GM12878 (cell line): Measurements from ENCODE around the gene MEN1.

Source experiments
- CBFB ChIP-seq: IDR thresholded peaks from 2 replicates; pipeline ENCODE4 v1.6.1; 2016; ENCODE audit warnings: antibody characterized with exemption, low read depth
- EP300 ChIP-seq, 2 experiments: fragments of 150-350 bp in 1 of 2; IDR thresholded peaks; 2 replicates each; pipeline ENCODE4 v1.6.1; 2011 to 2012; ENCODE audit warnings: low read depth in 2 of 2, low read length in 2 of 2, borderline replicate concordance in 1 of 2, improper control_type of control experiment in 1 of 2, inconsistent platforms in 1 of 2; ENCODE audit not compliant: control insufficient read depth in 1 of 2
- EZH2 ChIP-seq: IDR thresholded peaks from 2 replicates; pipeline ENCODE4 v1.6.1; 2012; ENCODE audit warnings: low read depth, mild to moderate bottlenecking, control low read depth, inconsistent platforms, low read length, borderline replicate concordance; ENCODE audit not compliant: control insufficient read depth
- FOS ChIP-seq: IDR thresholded peaks from 3 replicates; pipeline ENCODE4 v1.6.1; 2011; ENCODE audit warnings: borderline replicate concordance; ENCODE audit not compliant: insufficient read length; ENCODE audit errors: extremely low read depth
- NFXL1 ChIP-seq: fragments of 450-650 bp; IDR thresholded peaks from 2 replicates; pipeline ENCODE4 v1.6.1; 2017; ENCODE audit warnings: antibody characterized with exemption, mild to moderate bottlenecking, borderline replicate concordance
- POLR2A ChIP-seq: IDR thresholded peaks from 2 replicates; pipeline ENCODE4 v1.6.1; 2011; ENCODE audit warnings: low read depth, mild to moderate bottlenecking, low read length
- RUNX3 ChIP-seq: IDR thresholded peaks from 2 replicates; pipeline ENCODE4 v1.6.1; 2012; ENCODE audit warnings: low read length, inconsistent platforms
- SIN3A ChIP-seq: IDR thresholded peaks from 2 replicates; pipeline ENCODE4 v1.6.1; 2012; ENCODE audit warnings: low read depth, low read length, improper control_type of control experiment
- STAT1 ChIP-seq: fragments of 450-650 bp; conservative IDR thresholded peaks from 2 replicates; pipeline ENCODE4 v1.6.1; 2014; ENCODE audit warnings: antibody characterized with exemption, mild to moderate bottlenecking
- TF ChIP-seq, protein P1 (sequence below), 3 experiments: IDR thresholded peaks in 2 of 3; conservative IDR thresholded peaks in 1 of 3; 2 replicates each; pipeline ENCODE4 v1.5.1; 2011; ENCODE audit warnings: low read depth in 3 of 3, low read length in 3 of 3, mild to moderate bottlenecking in 3 of 3, control low read depth in 2 of 3, moderate library complexity in 2 of 3, inconsistent platforms in 1 of 3, mixed read lengths in 1 of 3; ENCODE audit not compliant: control insufficient read depth in 2 of 3, insufficient read depth in 1 of 3; ENCODE audit errors: extremely low read depth in 1 of 3
- TF ChIP-seq, protein P2 (sequence below): fragments of 450-650 bp; IDR thresholded peaks from 2 replicates; pipeline ENCODE4 v1.6.1; 2016; ENCODE audit warnings: mild to moderate bottlenecking

DNA sequence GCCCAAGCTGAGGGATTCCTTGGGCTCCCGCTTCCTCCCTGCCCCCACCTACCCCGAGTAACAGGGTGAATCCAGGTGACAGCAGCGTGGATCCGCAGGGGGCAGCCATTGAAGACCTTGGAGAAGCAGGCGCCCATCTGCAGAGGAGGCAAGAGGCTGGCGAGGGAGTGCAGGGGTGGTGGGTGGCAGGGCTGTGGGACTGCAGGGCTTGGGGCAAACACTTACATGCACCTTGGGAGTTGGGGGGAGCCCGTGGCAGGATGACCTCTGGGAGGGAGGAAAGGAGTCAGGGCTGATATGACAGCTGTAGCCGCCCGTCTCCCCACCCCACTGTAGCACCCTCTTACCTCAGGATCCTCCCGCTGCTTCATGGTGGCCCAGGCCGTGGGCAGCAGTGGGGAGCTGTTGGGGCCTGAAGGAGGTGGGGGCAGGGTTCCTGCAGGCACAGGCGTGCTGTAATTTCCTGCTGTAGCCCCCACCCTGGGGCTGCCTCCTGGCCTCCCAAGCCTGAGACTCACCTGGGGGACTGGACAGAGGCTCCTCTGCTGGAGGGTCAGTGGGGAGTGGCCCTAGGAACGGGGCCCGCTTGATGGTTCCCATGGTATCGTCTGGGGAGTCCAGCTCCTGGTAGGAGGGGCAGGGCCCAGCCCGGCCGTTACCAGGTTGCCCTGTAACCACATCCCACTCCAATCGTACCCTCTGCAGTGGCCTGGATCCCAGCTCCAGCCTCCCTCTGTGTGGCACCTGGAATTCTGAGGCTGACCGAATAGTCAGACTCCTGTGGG, 13.4 kb downstream of the MEN1 start:
- TF ChIP-seq NFXL1 (no peak), SIN3A (no peak), EP300 (IDR thresholded peaks at IDR 0.05; ENCODE audit: borderline replicate concordance in 1 of 2, control insufficient read depth in 1 of 2, low read depth in 2 of 2, low read length in 2 of 2) (no peak), FOS (no peak), EZH2 (no peak), RUNX3 (no peak), POLR2A (no peak), STAT1 (no peak), CBFB (no peak)
- TF ChIP-seq, protein P1, sequence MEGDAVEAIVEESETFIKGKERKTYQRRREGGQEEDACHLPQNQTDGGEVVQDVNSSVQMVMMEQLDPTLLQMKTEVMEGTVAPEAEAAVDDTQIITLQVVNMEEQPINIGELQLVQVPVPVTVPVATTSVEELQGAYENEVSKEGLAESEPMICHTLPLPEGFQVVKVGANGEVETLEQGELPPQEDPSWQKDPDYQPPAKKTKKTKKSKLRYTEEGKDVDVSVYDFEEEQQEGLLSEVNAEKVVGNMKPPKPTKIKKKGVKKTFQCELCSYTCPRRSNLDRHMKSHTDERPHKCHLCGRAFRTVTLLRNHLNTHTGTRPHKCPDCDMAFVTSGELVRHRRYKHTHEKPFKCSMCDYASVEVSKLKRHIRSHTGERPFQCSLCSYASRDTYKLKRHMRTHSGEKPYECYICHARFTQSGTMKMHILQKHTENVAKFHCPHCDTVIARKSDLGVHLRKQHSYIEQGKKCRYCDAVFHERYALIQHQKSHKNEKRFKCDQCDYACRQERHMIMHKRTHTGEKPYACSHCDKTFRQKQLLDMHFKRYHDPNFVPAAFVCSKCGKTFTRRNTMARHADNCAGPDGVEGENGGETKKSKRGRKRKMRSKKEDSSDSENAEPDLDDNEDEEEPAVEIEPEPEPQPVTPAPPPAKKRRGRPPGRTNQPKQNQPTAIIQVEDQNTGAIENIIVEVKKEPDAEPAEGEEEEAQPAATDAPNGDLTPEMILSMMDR (IDR thresholded peaks at IDR 0.05 in 2 of 3, conservative IDR thresholded peaks at IDR 0.05 in 1 of 3; ENCODE audit: control insufficient read depth in 2 of 3, extremely low read depth in 1 of 3, insufficient read depth in 1 of 3, low read depth in 3 of 3, low read length in 3 of 3) = no peak
- TF ChIP-seq, protein P2, sequence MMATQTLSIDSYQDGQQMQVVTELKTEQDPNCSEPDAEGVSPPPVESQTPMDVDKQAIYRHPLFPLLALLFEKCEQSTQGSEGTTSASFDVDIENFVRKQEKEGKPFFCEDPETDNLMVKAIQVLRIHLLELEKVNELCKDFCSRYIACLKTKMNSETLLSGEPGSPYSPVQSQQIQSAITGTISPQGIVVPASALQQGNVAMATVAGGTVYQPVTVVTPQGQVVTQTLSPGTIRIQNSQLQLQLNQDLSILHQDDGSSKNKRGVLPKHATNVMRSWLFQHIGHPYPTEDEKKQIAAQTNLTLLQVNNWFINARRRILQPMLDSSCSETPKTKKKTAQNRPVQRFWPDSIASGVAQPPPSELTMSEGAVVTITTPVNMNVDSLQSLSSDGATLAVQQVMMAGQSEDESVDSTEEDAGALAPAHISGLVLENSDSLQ = no peak
